ENCODE results near the gene NFIC.
"Not testable (repeated sequence)": the region's sequence is repeated elsewhere in the genome, so short reads cannot be mapped to it uniquely, and the experiment has no call there.

The NFIC gene

GRCh38 chr19:3451451-3451866 lies 85.1 kb downstream of the NFIC start:
- no peak for DNase-seq (ENCODE audit: low read depth, low spot score)

- DNase-seq (ENCODE audit: low read depth, low spot score) = no peak
Measured at GRCh38 chr19:3452171-3452941, 86.0 kb downstream of the NFIC start.

GRCh38 chr19:3452942-3453214 lies 86.5 kb downstream of the NFIC start:
- DNase-seq (ENCODE audit: low read depth, low spot score) = not testable (repeated sequence)

- DNase-seq (ENCODE audit: low read depth, low spot score) = no peak
Measured at GRCh38 chr19:3453840-3454239, 87.5 kb downstream of the NFIC start.

GRCh38 chr19:3454656-3455392 lies 88.4 kb downstream of the NFIC start:
- no peak for DNase-seq (ENCODE audit: low read depth, low spot score)

GRCh38 chr19:3455393-3455955 lies 89.1 kb downstream of the NFIC start:
- no peak for DNase-seq (ENCODE audit: low read depth, low spot score)

- no peak for DNase-seq (ENCODE audit: low read depth, low spot score)
Measured at GRCh38 chr19:3455960-3456601, 89.7 kb downstream of the NFIC start.

- no peak for DNase-seq (ENCODE audit: low read depth, low spot score)
Measured at GRCh38 chr19:3456925-3457527, 90.6 kb downstream of the NFIC start.

- no peak for DNase-seq (ENCODE audit: low read depth, low spot score)
Measured at GRCh38 chr19:3457528-3458228, 91.3 kb downstream of the NFIC start.

- no peak for DNase-seq (ENCODE audit: low read depth, low spot score)
Measured at GRCh38 chr19:3458229-3459088, 92.1 kb downstream of the NFIC start.

GRCh38 chr19:3459089-3459881 lies 92.9 kb downstream of the NFIC start:
- DNase-seq (ENCODE audit: low read depth, low spot score) = no peak

GRCh38 chr19:3459965-3460582 lies 93.7 kb downstream of the NFIC start:
- no peak for DNase-seq (ENCODE audit: low read depth, low spot score)

- no peak for DNase-seq (ENCODE audit: low read depth, low spot score)
Measured at GRCh38 chr19:3462991-3463713, 96.8 kb downstream of the NFIC start.

GRCh38 chr19:3463714-3464586 lies 97.6 kb downstream of the NFIC start:
- DNase-seq (ENCODE audit: low read depth, low spot score) = no peak

GRCh38 chr19:3464587-3465235 lies 98.3 kb downstream of the NFIC start:
- DNase-seq (ENCODE audit: low read depth, low spot score) = no peak

GRCh38 chr19:3465552-3465951 lies 99.2 kb downstream of the NFIC start:
- no peak for DNase-seq (ENCODE audit: low read depth, low spot score)

GRCh38 chr19:3466635-3467034 lies 100.3 kb downstream of the NFIC start:
- DNase-seq (ENCODE audit: low read depth, low spot score) = no peak
